Hindlimb muscle (tissue), 1 donor: ENCODE measurements around the gene TTC39A. TPM values are rescaled to one million over a fixed set of nuclear protein-coding genes. Genes with fewer than 3 reads are reported as not detected.

Experiments
- DNase-seq: peaks from one replicate; pipeline ENCODE4 v3.0.0-alpha.2; 2013
- polyA plus RNA-seq: library from polyadenylated mRNA; unstranded; fragments of 120-200 nt; gene quantifications from one replicate; pipeline ENCODE4 v1.2.1, GENCODE V29; 2013; ENCODE audit not compliant: insufficient read length

Gene TTC39A
- polyA plus RNA-seq, 1 donor: 5.0 TPM

- peak; percentile 82 for DNase-seq
These were observed 33.7 kb downstream of the TTC39A start for GRCh38 chr1:51296383-51297357.

GRCh38 chr1:51295926-51296325 is 34.4 kb downstream of the TTC39A start:
- no peak for DNase-seq

- DNase-seq: no peak
These were observed 35.7 kb downstream of the TTC39A start for GRCh38 chr1:51294566-51295184.

GRCh38 chr1:51293898-51294515 is 36.4 kb downstream of the TTC39A start:
- DNase-seq: no peak

GRCh38 chr1:51290489-51290847 is 39.9 kb downstream of the TTC39A start:
- no peak for DNase-seq

- no peak for DNase-seq
These were observed 40.5 kb downstream of the TTC39A start for GRCh38 chr1:51289676-51290488.

GRCh38 chr1:51288578-51288977 is 41.8 kb downstream of the TTC39A start:
- DNase-seq: no peak

- DNase-seq: no peak
These were observed 42.4 kb downstream of the TTC39A start for GRCh38 chr1:51287966-51288365.

- DNase-seq: no peak
These were observed 45.3 kb downstream of the TTC39A start for GRCh38 chr1:51285055-51285454.

- DNase-seq: no peak
These were observed 45.8 kb downstream of the TTC39A start for GRCh38 chr1:51284487-51284954.

- DNase-seq: no peak
These were observed 46.4 kb downstream of the TTC39A start for GRCh38 chr1:51283979-51284378.

GRCh38 chr1:51282605-51283004 is 47.8 kb downstream of the TTC39A start:
- DNase-seq: no peak

GRCh38 chr1:51281807-51282206 is 48.6 kb downstream of the TTC39A start:
- no peak for DNase-seq

GRCh38 chr1:51280321-51280978 is 49.9 kb downstream of the TTC39A start:
- DNase-seq: no peak

- DNase-seq: no peak
These were observed 54.1 kb downstream of the TTC39A start for GRCh38 chr1:51276286-51276685.

- no peak for DNase-seq
These were observed 55.7 kb downstream of the TTC39A start for GRCh38 chr1:51274676-51275075.

GRCh38 chr1:51272916-51273315 is 57.4 kb downstream of the TTC39A start:
- no peak for DNase-seq

- DNase-seq: no peak
These were observed 59.6 kb downstream of the TTC39A start for GRCh38 chr1:51270751-51271150.

GRCh38 chr1:51268634-51269033 is 61.7 kb downstream of the TTC39A start:
- no peak for DNase-seq

- no peak for DNase-seq
These were observed 63.6 kb downstream of the TTC39A start for GRCh38 chr1:51266791-51267190.

- DNase-seq: no peak
These were observed 64.2 kb downstream of the TTC39A start for GRCh38 chr1:51266181-51266580.

- DNase-seq: no peak
These were observed 64.7 kb downstream of the TTC39A start for GRCh38 chr1:51265618-51266017.
